HepG2 (cell line): ENCODE results near the gene SKP2. TPM values are rescaled to one million over a fixed set of nuclear protein-coding genes. Genes with fewer than 3 reads are reported as not detected.

Experiments
- AGO1 ChIP-seq: fragments of 200-400 bp; formaldehyde crosslinking; IDR thresholded peaks from 2 replicates; pipeline ENCODE4 v1.6.1; 2017; ENCODE audit warnings: mild to moderate bottlenecking, low read depth, low read length, moderate library complexity; ENCODE audit not compliant: poor library complexity, severe bottlenecking
- FOSL1 ChIP-seq: sonication (generic); formaldehyde crosslinking; IDR thresholded peaks from 2 replicates; pipeline ENCODE4 v1.9.0; 2021; ENCODE audit warnings: missing genetic modification reagents, borderline replicate concordance
- GATAD2A ChIP-seq: IDR thresholded peaks from 2 replicates; pipeline ENCODE4 v1.6.1; 2016
- MAFF ChIP-seq: IDR thresholded peaks from 2 replicates; pipeline ENCODE4 v1.6.1; 2011; ENCODE audit warnings: low read depth, low read length, improper control_type of control experiment
- MED8 ChIP-seq: sonication (generic); formaldehyde crosslinking; IDR thresholded peaks from 2 replicates; pipeline ENCODE4 v1.8.1; 2023; ENCODE audit warnings: mild to moderate bottlenecking, missing genetic modification reagents; ENCODE audit not compliant: insufficient replicate concordance
- SNRNP70 ChIP-seq: fragments of 200-400 bp; formaldehyde crosslinking; IDR thresholded peaks from 2 replicates; pipeline ENCODE4 v1.6.1; 2017; ENCODE audit warnings: mild to moderate bottlenecking, low read depth, low read length, moderate library complexity
- SOX6 ChIP-seq, 2 experiments: fragments of 450-650 bp in 1 of 2; sonication (generic) in 1 of 2; formaldehyde crosslinking in 1 of 2; IDR thresholded peaks; 2 replicates each; pipeline versions ENCODE4 v1.4.0 to v1.6.1; 2017 to 2020; ENCODE audit warnings: antibody characterized with exemption in 1 of 2, mild to moderate bottlenecking in 1 of 2, missing genetic modification reagents in 1 of 2
- TOE1 ChIP-seq: sonication (generic); formaldehyde crosslinking; IDR thresholded peaks from 2 replicates; pipeline ENCODE4 v1.4.0; 2020; ENCODE audit warnings: mild to moderate bottlenecking, missing genetic modification reagents
- ZFP62 ChIP-seq: sonication (generic); formaldehyde crosslinking; IDR thresholded peaks from 2 replicates; pipeline ENCODE4 v1.4.0; 2020; ENCODE audit warnings: missing genetic modification reagents
- ZNF33B ChIP-seq: sonication (generic); formaldehyde crosslinking; IDR thresholded peaks from 2 replicates; pipeline ENCODE4 v1.5.1; 2020; ENCODE audit warnings: mild to moderate bottlenecking, missing genetic modification reagents
- ZNF629 ChIP-seq: sonication (generic); formaldehyde crosslinking; conservative IDR thresholded peaks from 2 replicates; pipeline ENCODE4 v1.5.0; 2020; ENCODE audit warnings: missing genetic modification reagents
- ZNF780A ChIP-seq: sonication (generic); formaldehyde crosslinking; IDR thresholded peaks from 2 replicates; pipeline ENCODE4 v1.8.0; 2022; ENCODE audit warnings: mild to moderate bottlenecking, missing genetic modification reagents, moderate library complexity
- ZNF816 ChIP-seq: sonication (generic); formaldehyde crosslinking; IDR thresholded peaks from 2 replicates; pipeline ENCODE4 v1.8.0; 2022; ENCODE audit warnings: missing genetic modification reagents, mild to moderate bottlenecking, borderline replicate concordance
- polyA plus RNA-seq, 8 experiments: library from polyadenylated mRNA; depleted of rRNA in 3 of 8; stranded (reverse) in 7 of 8; unstranded in 1 of 8; fragments of >200 nt; fragmentation: Illumina TruSeq in 4 of 8; extraction: Trizol in 4 of 8; gene quantifications; 2 replicates each; pipeline versions ENCODE4 v1.2.1 to v1.2.3, GENCODE V29; 2011 to 2016; ENCODE audit warnings: low read depth in 4 of 8, missing spikeins in 1 of 8, mixed read lengths in 1 of 8; ENCODE audit not compliant: insufficient read depth in 1 of 8
- total RNA-seq, 5 experiments: library from RNA; depleted of rRNA; stranded (reverse); fragments of >200 nt; fragmentation: Illumina TruSeq; extraction: Trizol; gene quantifications; 2 replicates each; pipeline ENCODE4 v1.2.3, GENCODE V29; 2016; ENCODE audit warnings: low read depth in 1 of 5
- TF ChIP-seq, protein P1 (sequence below): sonication (generic); formaldehyde crosslinking; IDR thresholded peaks from 2 replicates; pipeline ENCODE4 v1.5.0; 2020; ENCODE audit warnings: mild to moderate bottlenecking, missing genetic modification reagents
- TF ChIP-seq, protein P2 (sequence below): sonication (generic); formaldehyde crosslinking; IDR thresholded peaks from 2 replicates; pipeline ENCODE4 v1.5.0; 2020; ENCODE audit warnings: mild to moderate bottlenecking, missing genetic modification reagents, borderline replicate concordance
- TF ChIP-seq, protein P3 (sequence below): IDR thresholded peaks from 2 replicates; pipeline ENCODE4 v1.6.1; 2016
- TF ChIP-seq, protein P4 (sequence below): sonication (generic); formaldehyde crosslinking; IDR thresholded peaks from 2 replicates; pipeline ENCODE4; 2020; ENCODE audit warnings: missing genetic modification reagents, mild to moderate bottlenecking, borderline replicate concordance
- TF ChIP-seq, protein P5 (sequence below): sonication (generic); formaldehyde crosslinking; IDR thresholded peaks from 2 replicates; pipeline ENCODE4 v1.9.0; 2021; ENCODE audit warnings: missing genetic modification reagents, mild to moderate bottlenecking, borderline replicate concordance

The SKP2 gene
- total and polyA plus RNA-seq, 2 of the 13 experiments (the other 11 are each of a cell fraction or from before 2014, with no cell fraction given) = 29.6 to 84.1 TPM

DNA sequence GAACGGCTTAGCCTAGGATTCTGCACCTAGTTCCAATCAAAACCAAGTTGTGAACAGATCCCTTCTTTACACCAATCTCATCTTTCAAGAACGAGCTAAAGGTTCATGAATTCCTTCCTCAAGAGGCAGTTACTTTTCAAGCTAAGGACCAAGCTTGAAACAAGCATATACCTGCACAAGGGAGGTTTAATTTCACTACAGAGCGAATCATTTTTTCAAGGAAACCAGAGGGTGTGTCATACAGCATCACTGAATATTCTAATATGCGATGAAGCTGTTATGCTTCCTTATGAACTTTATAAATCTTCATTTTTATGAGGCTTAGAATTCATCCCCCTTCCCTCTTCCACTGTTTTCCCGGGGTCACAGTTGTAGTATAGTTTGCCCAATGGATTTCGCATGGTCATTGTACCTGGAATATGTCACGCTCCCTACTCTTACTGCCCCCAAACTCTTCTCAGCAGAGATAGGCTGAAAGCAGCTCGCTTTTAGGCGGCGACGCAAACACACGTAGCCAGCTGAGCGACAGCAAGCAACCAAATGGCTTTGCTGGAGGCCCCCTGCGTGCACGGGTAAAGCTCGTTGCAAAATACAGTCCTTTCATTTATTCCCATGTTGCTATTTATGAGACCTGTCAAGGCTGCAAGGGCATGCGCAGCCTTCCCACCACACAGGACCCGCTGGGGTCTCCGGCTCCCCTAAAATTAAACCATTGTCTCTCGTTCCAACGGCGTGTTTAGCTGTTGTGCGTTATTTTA, 1.1 kb upstream of the SKP2 start (continued):
- TF ChIP-seq, protein P1, sequence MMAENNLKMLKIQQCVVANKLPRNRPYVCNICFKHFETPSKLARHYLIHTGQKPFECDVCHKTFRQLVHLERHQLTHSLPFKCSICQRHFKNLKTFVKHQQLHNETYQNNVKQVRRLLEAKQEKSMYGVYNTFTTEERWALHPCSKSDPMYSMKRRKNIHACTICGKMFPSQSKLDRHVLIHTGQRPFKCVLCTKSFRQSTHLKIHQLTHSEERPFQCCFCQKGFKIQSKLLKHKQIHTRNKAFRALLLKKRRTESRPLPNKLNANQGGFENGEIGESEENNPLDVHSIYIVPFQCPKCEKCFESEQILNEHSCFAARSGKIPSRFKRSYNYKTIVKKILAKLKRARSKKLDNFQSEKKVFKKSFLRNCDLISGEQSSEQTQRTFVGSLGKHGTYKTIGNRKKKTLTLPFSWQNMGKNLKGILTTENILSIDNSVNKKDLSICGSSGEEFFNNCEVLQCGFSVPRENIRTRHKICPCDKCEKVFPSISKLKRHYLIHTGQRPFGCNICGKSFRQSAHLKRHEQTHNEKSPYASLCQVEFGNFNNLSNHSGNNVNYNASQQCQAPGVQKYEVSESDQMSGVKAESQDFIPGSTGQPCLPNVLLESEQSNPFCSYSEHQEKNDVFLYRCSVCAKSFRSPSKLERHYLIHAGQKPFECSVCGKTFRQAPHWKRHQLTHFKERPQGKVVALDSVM (CRISPR knock-in tag) = no peak
- no peak for TF ChIP-seq ZNF33B
- TF ChIP-seq GATAD2A (CRISPR knock-in tag) = no peak
- TF ChIP-seq ZNF629 = 0 out of 2 replicates have a peak, but pooled peaks have one; percentile 15
- TF ChIP-seq, protein P2, sequence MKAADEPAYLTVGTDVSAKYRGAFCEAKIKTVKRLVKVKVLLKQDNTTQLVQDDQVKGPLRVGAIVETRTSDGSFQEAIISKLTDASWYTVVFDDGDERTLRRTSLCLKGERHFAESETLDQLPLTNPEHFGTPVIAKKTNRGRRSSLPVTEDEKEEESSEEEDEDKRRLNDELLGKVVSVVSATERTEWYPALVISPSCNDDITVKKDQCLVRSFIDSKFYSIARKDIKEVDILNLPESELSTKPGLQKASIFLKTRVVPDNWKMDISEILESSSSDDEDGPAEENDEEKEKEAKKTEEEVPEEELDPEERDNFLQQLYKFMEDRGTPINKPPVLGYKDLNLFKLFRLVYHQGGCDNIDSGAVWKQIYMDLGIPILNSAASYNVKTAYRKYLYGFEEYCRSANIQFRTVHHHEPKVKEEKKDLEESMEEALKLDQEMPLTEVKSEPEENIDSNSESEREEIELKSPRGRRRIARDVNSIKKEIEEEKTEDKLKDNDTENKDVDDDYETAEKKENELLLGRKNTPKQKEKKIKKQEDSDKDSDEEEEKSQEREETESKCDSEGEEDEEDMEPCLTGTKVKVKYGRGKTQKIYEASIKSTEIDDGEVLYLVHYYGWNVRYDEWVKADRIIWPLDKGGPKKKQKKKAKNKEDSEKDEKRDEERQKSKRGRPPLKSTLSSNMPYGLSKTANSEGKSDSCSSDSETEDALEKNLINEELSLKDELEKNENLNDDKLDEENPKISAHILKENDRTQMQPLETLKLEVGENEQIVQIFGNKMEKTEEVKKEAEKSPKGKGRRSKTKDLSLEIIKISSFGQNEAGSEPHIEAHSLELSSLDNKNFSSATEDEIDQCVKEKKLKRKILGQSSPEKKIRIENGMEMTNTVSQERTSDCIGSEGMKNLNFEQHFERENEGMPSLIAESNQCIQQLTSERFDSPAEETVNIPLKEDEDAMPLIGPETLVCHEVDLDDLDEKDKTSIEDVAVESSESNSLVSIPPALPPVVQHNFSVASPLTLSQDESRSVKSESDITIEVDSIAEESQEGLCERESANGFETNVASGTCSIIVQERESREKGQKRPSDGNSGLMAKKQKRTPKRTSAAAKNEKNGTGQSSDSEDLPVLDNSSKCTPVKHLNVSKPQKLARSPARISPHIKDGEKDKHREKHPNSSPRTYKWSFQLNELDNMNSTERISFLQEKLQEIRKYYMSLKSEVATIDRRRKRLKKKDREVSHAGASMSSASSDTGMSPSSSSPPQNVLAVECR (CRISPR knock-in tag) = no peak; the same call in 1 of the 2 replicates
- TF ChIP-seq SOX6 (IDR thresholded peaks at IDR 0.05) = no peak
- TF ChIP-seq SOX6 (CRISPR knock-in tag; IDR thresholded peaks at IDR 0.05) = 0 out of 2 replicates have a peak, but pooled peaks have one; percentile 30
- no peak for TF ChIP-seq MED8 (CRISPR knock-in tag)
- TF ChIP-seq TOE1 (CRISPR knock-in tag) = no peak
- TF ChIP-seq ZNF780A (CRISPR knock-in tag) = no peak
- no peak for TF ChIP-seq ZNF816 (CRISPR knock-in tag)
- TF ChIP-seq, protein P3, sequence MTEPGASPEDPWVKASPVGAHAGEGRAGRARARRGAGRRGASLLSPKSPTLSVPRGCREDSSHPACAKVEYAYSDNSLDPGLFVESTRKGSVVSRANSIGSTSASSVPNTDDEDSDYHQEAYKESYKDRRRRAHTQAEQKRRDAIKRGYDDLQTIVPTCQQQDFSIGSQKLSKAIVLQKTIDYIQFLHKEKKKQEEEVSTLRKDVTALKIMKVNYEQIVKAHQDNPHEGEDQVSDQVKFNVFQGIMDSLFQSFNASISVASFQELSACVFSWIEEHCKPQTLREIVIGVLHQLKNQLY (CRISPR knock-in tag) = no peak
- no peak for TF ChIP-seq SNRNP70
- no peak for TF ChIP-seq MAFF
- TF ChIP-seq, protein P4, sequence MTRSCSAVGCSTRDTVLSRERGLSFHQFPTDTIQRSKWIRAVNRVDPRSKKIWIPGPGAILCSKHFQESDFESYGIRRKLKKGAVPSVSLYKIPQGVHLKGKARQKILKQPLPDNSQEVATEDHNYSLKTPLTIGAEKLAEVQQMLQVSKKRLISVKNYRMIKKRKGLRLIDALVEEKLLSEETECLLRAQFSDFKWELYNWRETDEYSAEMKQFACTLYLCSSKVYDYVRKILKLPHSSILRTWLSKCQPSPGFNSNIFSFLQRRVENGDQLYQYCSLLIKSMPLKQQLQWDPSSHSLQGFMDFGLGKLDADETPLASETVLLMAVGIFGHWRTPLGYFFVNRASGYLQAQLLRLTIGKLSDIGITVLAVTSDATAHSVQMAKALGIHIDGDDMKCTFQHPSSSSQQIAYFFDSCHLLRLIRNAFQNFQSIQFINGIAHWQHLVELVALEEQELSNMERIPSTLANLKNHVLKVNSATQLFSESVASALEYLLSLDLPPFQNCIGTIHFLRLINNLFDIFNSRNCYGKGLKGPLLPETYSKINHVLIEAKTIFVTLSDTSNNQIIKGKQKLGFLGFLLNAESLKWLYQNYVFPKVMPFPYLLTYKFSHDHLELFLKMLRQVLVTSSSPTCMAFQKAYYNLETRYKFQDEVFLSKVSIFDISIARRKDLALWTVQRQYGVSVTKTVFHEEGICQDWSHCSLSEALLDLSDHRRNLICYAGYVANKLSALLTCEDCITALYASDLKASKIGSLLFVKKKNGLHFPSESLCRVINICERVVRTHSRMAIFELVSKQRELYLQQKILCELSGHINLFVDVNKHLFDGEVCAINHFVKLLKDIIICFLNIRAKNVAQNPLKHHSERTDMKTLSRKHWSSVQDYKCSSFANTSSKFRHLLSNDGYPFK (CRISPR knock-in tag) = no peak
- no peak for TF ChIP-seq FOSL1 (CRISPR knock-in tag)
- TF ChIP-seq, protein P5, sequence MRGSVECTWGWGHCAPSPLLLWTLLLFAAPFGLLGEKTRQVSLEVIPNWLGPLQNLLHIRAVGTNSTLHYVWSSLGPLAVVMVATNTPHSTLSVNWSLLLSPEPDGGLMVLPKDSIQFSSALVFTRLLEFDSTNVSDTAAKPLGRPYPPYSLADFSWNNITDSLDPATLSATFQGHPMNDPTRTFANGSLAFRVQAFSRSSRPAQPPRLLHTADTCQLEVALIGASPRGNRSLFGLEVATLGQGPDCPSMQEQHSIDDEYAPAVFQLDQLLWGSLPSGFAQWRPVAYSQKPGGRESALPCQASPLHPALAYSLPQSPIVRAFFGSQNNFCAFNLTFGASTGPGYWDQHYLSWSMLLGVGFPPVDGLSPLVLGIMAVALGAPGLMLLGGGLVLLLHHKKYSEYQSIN (CRISPR knock-in tag) = no peak
- TF ChIP-seq ZFP62 (CRISPR knock-in tag) = no peak
- TF ChIP-seq AGO1 = no peak
